A673 (cell line): ENCODE data around the gene ENO3. TPM values are rescaled to one million over a fixed set of nuclear protein-coding genes. Genes with fewer than 3 reads are reported as not detected.

ENCODE experiments used
- BruUV-seq: library from RNA; stranded (reverse); fragments of 400-500 nt; replicated peaks from 2 replicates; lab custom pipeline; 2021; lab: Mats Ljungman, UMichigan
- CTCF ChIA-PET: fragments of 300-600 bp; sonication (Branson Sonifier 250); formaldehyde crosslinking; loops from one replicate; lab custom pipeline; 2022; ENCODE audit warnings: antibody characterized with exemption; lab: Charles Lee
- POLR2A ChIA-PET: fragments of 300-600 bp; sonication (Branson Sonifier 250); formaldehyde crosslinking; loops from one replicate; lab custom pipeline; 2022; ENCODE audit warnings: antibody characterized with exemption; ENCODE audit not compliant: low non-redundant PET; lab: Charles Lee
- DNase-seq: peaks from one replicate; pipeline ENCODE4 v3.0.0-alpha.2; 2015; ENCODE audit warnings: low spot score
- H3K27ac ChIP-seq: fragments of 200-600 bp; sonication (generic); 2 replicates; pipeline ENCODE4 v1.5.1; 2016; ENCODE audit warnings: mixed run types, low read depth, mild to moderate bottlenecking, mixed read lengths, antibody characterized with exemption, low read length; ENCODE audit not compliant: poor library complexity, severe bottlenecking
- H3K27me3 ChIP-seq: fragments of 200-600 bp; sonication (generic); replicated peaks from 2 replicates; pipeline ENCODE4 v1.6.1; 2017; ENCODE audit warnings: mixed run types, low read depth, mild to moderate bottlenecking, mixed read lengths, antibody characterized with exemption, low read length; ENCODE audit not compliant: insufficient read depth, poor library complexity
- H3K36me3 ChIP-seq: fragments of 200-600 bp; sonication (generic); 2 replicates; pipeline ENCODE4 v1.6.1; 2016; ENCODE audit warnings: mixed run types, mild to moderate bottlenecking, mixed read lengths, antibody characterized with exemption, low read length; ENCODE audit not compliant: insufficient read depth, poor library complexity, severe bottlenecking
- H3K4me1 ChIP-seq: fragments of 200-600 bp; sonication (generic); 2 replicates; pipeline ENCODE4 v1.6.1; 2017; ENCODE audit warnings: mixed run types, mild to moderate bottlenecking, mixed read lengths, antibody characterized with exemption, low read length; ENCODE audit not compliant: insufficient read depth, poor library complexity, severe bottlenecking
- H3K4me3 ChIP-seq: fragments of 200-600 bp; sonication (generic); 2 replicates; pipeline ENCODE4 v1.5.1; 2016; ENCODE audit warnings: low read depth, mixed run types, mild to moderate bottlenecking, mixed read lengths, low read length; ENCODE audit not compliant: poor library complexity, severe bottlenecking
- H3K9me3 ChIP-seq: fragments of 200-600 bp; sonication (generic); 2 replicates; pipeline ENCODE4 v1.6.1; 2016; ENCODE audit warnings: mixed run types, low read depth, mild to moderate bottlenecking, mixed read lengths, antibody characterized with exemption, low read length; ENCODE audit not compliant: poor library complexity, severe bottlenecking
- EZH2 ChIP-seq: fragments of 200-600 bp; sonication (generic); IDR thresholded peaks from 2 replicates; pipeline ENCODE4 v1.6.1; 2017; ENCODE audit warnings: borderline replicate concordance, low read depth, mild to moderate bottlenecking, mixed read lengths, antibody characterized with exemption, low read length; ENCODE audit not compliant: poor library complexity, severe bottlenecking
- intact Hi-C: fragments of 100-400 bp; cut with micrococcal nuclease; formaldehyde crosslinking; loops from one replicate; pipeline ENCODE4 v1.10.0; 2022; ENCODE audit not compliant: unreplicated experiment
- total RNA-seq: library from RNA; stranded (reverse); gene quantifications from 2 replicates; pipeline ENCODE4 v1.2.3, GENCODE V29; 2021
- TF ChIP-seq, protein P1 (sequence below): fragments of 300-800, 200-600 bp; sonication (generic); conservative IDR thresholded peaks from 2 replicates; pipeline ENCODE4 v1.5.1; 2017; ENCODE audit warnings: low read depth, mild to moderate bottlenecking, antibody characterized with exemption, low read length, moderate library complexity, mixed read lengths

ENO3 gene
- total RNA-seq, 1 experiment from 2014 or later = 12.3 TPM

DNA sequence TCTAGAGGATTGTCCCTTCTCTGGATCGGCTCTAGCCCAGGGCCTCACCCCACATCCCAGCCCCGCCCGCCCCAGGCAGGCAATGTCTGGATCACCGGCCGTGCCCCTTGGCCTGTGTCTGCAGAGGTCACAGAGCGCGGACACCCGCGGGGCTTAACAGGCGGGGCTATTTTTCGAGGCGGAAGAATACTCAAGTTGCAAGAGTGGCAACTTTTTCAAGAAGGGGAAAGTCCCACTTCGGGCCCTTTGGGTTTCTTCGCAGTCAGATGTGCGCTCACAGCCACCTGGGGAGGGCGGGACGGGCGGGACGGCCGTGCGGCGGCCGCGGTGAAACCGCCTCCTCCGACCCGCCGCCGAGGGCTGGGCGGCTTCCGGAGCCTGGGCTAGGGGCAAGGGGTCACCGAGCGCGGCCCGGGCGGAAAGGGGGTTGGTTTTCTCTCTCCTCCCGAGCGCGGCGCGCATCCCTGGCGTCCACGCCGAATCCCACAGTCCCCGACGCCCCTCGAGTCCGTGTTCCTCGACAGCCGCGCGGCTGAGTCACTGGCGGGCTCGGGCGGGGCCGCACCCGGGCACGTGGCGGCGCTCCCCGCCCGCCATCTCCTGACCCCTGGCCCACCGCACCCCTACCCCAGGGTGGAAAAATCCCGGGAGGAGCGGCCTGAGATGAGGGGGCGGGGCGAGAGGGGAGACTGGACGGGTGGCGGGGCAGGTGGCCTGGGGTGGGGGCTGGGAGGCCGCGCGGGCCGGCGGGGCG, 1.4 kb upstream of the ENO3 start:
- intact Hi-C loops = loop anchor here (2.0 kb wide), 1 partner anchor 17 kb away; the partner anchor contains the start of gene SPAG7
- peak; percentile 67 for DNase-seq
- BruUV-seq = no TSS peak
- TF ChIP-seq, protein P1, sequence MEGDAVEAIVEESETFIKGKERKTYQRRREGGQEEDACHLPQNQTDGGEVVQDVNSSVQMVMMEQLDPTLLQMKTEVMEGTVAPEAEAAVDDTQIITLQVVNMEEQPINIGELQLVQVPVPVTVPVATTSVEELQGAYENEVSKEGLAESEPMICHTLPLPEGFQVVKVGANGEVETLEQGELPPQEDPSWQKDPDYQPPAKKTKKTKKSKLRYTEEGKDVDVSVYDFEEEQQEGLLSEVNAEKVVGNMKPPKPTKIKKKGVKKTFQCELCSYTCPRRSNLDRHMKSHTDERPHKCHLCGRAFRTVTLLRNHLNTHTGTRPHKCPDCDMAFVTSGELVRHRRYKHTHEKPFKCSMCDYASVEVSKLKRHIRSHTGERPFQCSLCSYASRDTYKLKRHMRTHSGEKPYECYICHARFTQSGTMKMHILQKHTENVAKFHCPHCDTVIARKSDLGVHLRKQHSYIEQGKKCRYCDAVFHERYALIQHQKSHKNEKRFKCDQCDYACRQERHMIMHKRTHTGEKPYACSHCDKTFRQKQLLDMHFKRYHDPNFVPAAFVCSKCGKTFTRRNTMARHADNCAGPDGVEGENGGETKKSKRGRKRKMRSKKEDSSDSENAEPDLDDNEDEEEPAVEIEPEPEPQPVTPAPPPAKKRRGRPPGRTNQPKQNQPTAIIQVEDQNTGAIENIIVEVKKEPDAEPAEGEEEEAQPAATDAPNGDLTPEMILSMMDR = no peak
- ChIA-PET CTCF (no interaction called here), POLR2A (no interaction called here)
- H3K36me3 ChIP-seq = peaks cover 26% of the 10 kb centered on the region
- peak overlapping the region; percentile 99 for H3K27ac ChIP-seq
- peak overlapping the region; percentile 100 for H3K4me3 ChIP-seq
- no peaks in the 10 kb centered on the region for H3K9me3 ChIP-seq
- H3K27me3 ChIP-seq = no peaks in the 10 kb centered on the region
- H3K4me1 ChIP-seq = peaks cover 33% of the 10 kb centered on the region

DNA sequence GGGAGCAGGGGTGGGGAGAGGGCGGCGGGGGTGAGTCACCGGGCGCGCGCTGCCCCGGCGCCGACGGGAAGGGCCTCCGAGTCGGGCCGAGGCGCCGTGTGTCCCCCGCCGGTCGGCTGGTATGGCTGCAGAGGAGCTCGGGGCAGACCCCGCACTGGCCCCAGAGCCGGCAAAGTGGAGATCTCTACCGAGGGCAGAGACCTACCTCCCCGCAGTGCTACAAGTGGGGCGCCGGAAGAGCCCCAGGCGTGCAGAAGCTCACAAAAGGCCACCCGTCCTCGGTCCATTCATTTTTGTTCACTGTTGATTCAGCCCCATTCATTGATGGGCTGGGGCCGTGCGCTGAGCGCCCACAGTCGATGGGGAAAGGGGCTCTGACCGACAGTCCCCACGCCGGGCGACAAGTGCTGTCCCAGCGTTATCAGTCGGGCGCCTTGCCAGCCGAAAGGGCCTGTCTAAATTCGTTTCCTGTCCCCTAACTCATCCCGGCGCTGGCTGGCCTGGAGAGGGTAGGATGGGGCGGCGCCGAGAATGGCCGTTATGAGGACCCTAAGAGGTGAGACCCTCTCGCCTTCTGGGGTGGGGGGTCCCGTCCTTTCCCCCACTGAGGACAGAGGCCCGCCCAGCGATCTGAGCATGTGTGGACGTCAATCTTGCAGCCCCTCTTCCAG, 709 bp upstream of the ENO3 start:
- POLR2A ChIA-PET = no interaction called here
- DNase-seq = no peak
- Histone ChIP-seq H3K36me3 (peaks cover 18% of the 10 kb centered on the region), H3K27me3 (no peaks in the 10 kb centered on the region), H3K4me1 (peaks cover 25% of the 10 kb centered on the region), H3K9me3 (no peaks in the 10 kb centered on the region), H3K4me3 (peak overlapping the region; percentile 100), H3K27ac (peak overlapping the region; percentile 99)
- intact Hi-C loops = no loop called here
- BruUV-seq = no TSS peak
- TF ChIP-seq, protein P1 = no peak
- TF ChIP-seq EZH2 = no peak
- CTCF ChIA-PET = no interaction called here

DNA sequence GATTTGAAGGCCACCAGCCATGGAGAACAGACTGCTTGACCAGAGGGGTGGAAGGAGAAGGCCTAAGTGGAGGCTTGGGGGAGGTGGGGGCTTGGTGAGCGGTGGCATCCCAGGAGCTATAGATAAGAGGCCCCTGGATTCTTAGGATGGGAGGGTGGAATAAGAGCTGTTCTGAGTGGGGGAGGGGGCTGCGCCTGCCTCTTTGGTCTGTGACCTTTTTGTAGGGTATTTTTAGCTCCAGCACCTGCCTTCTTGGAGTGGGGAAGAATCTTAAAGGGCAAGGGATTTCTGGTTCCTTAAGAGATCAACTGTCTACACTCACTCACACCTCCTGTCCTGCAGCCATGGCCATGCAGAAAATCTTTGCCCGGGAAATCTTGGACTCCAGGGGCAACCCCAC, 567 bp downstream of the ENO3 start:
- ChIA-PET CTCF (no interaction called here), POLR2A (interaction anchor here (0.6 kb wide), 1 partner anchor 16 kb away, joined by 3 read pairs; the partner anchor contains the start of gene SPAG7)
- H3K27me3 ChIP-seq = no peaks in the 10 kb centered on the region
- no TSS peak for BruUV-seq
- no peak overlapping the region for H3K4me3 ChIP-seq
- TF ChIP-seq EZH2 = no peak
- TF ChIP-seq, protein P1 = no peak
- peaks cover 13% of the 10 kb centered on the region for H3K4me1 ChIP-seq
- H3K36me3 ChIP-seq = peaks cover 6% of the 10 kb centered on the region
- DNase-seq = no peak
- H3K9me3 ChIP-seq = no peaks in the 10 kb centered on the region
- intact Hi-C loops = no loop called here
- no peak overlapping the region for H3K27ac ChIP-seq
